Activated CD4-positive, alpha-beta T cell treated with anti-CD3 and anti-CD28 coated beads for 48 hours (primary cell): Measurements from ENCODE around the gene PLCB1.

Experiments used
- DNase-seq: peaks from one replicate; pipeline ENCODE4 v3.0.0-alpha.2; 2020

The PLCB1 gene

DNA sequence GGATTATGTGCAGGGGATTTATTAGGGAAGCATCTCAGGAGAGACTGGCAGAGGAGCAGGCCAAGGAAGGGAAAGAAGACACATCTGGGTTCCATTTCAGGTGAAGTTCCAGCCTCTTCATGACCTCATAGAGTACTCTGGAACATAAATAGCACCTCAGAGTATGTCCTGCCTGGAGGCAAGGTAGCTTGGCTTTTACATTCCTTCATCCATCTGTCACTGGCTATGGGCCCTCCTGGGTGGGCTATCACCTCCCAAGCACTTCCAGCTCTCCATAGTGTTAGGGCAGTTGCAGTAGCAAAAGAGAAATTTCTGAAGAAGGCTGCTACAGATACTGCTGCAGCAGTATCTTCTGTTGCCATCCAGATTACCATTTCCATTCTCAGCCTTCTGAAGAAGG lies 116.0 kb downstream of the PLCB1 start:
- no peak for DNase-seq

DNA sequence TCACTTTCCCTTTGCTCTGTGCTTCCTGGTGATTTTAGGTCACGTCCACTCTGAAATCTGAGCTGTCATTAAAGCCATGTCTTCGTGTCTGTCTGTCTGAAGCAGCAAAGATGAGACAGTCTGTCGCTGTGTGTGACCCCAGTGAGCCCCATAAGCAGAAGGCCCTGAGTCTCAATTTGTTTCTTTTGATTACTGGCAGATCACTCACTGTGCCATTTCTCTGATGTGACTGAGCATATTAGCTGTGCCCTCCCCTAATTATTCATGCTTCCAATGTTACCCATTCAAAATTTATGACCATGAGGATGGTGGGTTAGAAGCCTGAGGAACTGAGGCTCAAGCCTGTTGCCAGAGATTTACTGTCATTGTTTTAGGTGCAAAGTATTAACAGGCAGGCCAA lies 117.6 kb downstream of the PLCB1 start:
- no peak for DNase-seq

DNA sequence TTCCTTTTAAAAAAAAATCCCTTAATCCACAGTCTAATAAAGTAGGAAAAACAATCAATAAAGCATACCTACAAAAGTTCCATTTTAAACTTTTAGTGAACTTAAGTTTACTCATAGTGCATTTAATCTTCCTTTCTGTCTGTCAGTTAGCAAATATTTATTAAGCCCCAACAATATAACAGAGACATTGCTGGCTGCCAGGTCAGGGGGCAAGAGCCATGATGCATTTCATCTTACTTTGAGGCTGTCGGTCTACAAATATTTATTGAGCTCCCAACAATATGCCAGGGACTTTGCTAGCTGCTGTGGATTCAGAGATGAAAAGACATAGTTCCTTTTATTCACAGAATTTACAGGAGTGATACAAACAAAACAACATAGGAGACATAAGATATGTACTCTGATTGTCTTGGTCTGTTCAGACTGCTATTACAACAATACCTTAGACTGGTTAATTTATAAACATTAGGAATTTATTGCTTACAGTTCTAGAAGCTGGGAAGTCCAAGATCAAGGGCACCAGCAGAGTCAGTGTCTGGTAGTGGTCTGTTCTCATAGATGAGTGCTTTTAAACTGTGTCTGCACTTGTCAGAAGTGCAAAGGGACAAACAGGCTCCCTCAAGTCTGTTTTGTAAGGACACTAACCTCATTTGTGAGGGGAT lies 118.6 kb downstream of the PLCB1 start:
- DNase-seq, result no peak

DNA sequence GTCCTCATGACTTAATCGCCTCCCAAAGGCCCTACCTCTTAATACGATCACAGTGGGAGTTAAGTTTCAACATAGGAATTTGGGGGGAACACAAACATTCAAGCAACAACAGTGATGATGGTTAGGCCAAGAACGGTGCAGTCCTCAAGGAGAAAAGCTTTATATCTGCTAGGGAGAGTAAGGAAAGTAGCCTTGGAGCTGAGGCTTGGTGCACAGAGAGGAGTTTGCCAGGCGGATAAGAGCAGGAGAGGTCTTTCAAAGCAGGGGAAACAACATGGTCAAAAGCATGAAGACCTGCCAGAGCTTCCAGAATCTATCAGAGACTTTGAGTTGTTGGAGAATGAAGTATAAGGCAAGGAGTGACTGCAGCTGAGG lies 119.1 kb downstream of the PLCB1 start:
- DNase-seq, result no peak

DNA sequence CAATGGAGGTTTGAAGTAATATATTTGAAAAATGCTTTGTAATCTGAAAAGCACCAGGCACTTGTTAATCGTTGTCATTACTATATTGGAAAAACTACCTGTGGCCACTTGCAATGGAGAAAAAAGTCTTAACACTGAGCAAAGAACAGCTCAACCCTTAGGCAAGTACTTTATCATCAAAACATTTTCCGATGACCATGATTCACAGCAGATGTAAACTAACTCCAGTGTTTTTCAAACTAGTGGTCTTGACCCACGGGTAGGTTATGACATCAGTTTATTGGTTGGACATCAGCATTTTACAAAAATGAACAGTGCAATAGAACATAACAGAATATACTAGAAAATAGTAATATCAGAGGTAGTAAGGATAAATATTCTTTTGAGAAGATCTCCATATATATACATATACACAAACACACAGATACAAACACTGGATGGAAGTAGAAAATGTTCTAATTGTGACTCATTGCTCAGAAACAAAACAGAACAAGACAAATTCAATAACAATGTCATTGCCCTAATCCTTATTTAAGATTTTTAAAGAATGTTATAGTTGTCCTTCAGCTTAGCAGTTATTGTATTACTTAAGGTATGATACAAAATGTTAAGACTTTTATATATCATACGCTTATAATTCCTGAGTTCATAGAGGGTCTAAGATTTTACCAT lies 123.0 kb downstream of the PLCB1 start:
- DNase-seq, result no peak

DNA sequence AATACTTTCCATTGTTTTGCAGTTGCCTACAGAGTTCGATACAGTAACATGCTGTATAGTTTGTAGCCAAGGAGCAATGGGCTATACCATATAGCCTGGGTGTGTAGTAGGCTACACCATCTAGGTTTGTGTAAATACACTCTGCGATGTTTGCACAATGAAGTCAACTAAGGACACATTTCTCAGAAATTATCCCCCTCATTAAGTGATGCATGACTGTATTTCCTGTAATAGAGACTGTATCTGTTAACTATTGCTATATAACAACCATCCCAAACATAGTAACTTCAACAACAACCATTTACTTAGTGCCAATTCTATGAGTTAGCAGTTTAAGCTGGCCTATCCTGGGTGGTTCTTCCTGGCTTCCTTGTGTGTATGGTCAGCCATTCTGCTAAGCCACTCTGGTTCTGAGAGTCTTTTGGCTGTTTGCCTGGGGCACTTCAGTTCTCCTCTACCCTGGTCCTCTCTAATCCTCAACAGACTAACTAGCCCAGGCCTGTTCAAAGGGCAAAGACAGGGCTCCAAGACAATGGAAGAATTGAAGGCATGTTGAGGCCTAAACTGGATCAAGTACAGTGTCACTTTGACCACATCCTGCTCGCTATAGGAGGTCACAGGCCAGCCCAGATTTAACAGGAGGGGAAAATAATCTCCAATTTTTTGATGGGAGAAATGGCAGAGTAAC lies 124.0 kb downstream of the PLCB1 start:
- DNase-seq, result no peak

DNA sequence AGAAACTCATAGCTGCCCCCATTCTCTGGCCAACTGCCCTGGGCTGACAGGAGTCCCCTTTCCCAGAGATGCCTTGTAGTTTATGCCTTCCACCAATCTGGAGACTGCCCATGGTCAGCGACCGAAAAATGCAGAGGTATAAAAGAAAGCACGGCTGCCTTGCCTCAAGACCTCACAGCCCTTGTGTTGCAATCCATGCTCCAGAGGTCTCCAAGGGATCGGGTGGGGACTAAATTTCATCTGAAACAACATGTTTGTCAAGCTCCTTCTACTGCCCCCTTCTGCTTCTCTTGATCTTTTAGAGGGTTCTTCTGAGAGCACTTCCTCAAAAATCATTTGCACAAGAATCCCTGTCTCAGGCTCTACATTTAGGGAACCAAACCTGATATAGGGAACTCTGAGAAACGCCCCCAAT lies 128.8 kb downstream of the PLCB1 start:
- no peak for DNase-seq

DNA sequence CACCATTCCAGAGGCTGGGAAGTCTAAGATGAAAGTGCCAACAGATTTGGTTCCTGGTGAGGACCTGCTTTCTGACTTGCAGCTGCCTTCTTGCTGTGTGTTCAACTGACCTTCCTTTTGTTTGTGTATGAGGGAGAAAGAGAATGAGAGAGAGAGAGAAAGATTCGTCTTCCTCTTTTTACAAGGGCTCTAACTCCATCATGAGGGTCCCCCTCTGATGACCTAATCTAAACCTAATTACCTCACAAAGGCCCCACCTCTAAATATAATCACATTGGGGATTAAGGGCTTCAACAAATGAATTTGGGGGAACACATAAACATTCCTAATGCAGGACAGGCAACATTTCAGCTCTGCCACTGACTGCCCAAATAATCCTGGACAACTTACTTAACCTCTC lies 130.7 kb downstream of the PLCB1 start:
- DNase-seq, result no peak

DNA sequence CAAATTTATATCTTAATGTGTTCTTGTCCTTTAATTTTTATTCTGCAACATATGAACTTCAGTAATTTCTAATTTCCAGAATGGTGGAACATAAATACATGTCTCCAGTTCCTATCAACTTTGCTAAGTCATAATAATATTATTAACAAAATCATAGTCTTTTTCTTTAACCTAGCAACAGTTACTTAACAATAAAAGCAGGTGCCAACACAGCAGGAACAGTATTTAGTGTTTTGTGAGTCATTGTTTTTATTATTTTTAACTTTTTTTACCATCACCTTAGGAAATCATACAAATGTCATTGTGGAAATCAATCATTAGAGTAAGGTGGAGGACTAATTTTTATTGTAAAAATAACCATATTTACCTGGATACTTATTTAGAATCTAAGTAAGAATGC lies 133.5 kb downstream of the PLCB1 start:
- DNase-seq, result no peak

DNA sequence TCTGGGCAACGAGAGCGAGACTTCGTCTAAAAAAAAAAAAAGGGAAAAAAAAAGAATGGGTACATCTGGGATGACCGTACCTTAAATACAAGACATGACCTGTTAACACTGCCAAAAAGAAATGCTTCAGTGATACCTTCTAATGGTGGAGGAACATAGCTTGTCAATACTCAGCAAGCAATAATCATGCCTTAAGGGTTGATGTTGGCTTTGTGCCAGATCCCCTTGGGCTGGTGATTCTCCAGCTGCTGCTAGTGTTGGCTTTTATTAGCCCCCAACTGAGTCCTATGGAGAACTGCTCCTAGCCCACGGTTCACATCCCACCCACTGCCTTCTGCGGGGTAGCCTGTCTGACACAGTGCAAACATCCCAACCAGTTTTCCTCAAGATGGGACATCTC lies 134.9 kb downstream of the PLCB1 start:
- no peak for DNase-seq

DNA sequence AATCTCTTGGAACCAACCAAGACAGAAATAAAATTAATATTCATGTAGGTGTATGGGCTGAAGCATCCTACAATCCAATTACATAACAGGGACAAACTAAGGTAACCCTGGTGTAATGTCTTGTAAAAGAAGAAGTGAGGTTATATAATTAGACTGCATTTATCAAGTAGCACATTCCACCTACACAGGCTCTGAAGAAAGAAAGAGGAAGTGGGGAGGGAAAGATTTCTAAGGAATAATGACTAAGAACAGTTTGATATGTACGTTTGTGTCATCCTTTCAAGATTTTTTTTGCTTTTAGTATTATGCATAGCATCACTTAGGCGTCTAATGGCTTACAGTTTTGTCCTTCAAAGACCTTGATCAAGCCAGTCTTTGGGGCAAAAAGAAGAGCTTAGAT lies 139.7 kb downstream of the PLCB1 start:
- DNase-seq, result no peak

DNA sequence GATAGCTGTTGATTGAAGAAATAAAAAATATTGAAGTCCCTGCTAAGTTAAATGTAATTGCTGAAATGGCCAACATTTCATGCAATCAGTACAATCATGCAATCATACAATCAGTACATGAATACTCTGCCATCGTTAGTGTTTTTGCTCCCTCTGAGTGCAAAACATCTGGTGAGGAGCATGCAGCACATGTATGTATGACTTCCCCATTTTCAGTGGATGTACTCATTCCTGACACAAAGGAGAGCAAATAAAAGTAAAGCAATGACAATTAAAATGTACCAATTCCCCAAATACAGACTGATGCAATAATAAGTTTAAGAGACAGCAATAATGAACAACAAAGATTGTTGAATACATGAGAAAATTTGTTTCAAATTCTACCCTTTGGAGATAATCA lies 140.7 kb downstream of the PLCB1 start:
- DNase-seq, result no peak

DNA sequence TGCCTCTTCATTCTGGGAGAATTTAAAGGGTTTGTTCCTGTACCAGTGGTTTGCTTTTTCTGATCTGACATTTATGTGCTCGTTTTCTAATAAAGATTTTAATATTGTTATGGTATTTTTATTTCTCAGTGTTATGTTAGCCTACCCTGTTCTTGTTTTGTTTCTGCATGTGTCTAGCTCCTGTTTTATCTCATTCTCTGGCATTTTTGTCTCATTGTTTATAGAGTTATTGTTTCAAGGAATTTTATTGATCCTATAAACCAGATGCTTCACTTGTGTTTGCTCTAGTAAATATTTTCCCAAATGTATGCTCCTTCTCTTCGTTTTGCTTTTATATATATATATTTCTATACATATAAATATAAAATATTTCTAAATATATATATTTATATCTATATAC lies 152.8 kb downstream of the PLCB1 start:
- no peak for DNase-seq

DNA sequence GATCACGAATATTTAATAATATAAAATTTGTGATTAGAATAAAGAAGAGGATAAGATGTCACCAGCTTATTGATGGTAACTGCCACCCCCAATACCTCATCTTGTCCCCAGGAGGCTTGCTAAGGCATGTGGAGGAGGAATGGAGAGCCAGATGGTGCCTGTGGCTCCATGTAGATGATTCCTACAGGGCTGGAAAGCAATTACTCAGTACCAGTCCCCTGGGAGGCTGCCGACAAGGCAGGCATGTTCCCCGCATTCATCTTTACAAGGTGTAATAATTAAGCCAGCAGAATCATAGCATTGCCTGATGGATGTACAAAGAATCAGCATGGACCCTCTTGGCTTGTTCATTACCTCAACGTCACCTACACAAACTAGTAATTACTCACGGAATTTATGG lies 155.3 kb downstream of the PLCB1 start:
- DNase-seq, result no peak

DNA sequence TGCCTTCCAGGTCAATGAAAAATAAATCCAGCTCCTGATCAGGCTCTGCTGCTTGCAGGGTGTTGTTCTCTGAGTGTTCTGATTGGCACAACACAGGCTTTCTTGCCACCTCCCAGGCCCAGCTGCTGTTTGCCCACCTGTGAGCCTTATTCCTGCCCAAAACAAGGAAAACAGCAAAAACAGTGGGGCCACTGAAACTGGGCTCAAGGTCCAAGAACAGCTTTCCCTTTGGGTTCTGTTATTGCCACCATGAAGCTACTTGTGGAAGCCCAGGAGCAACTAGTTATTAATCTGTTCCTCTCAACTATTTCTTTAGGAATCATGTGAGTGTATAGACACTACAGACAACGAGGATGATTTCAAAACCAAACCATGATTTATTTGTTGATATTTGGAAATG lies 159.1 kb downstream of the PLCB1 start:
- no peak for DNase-seq

DNA sequence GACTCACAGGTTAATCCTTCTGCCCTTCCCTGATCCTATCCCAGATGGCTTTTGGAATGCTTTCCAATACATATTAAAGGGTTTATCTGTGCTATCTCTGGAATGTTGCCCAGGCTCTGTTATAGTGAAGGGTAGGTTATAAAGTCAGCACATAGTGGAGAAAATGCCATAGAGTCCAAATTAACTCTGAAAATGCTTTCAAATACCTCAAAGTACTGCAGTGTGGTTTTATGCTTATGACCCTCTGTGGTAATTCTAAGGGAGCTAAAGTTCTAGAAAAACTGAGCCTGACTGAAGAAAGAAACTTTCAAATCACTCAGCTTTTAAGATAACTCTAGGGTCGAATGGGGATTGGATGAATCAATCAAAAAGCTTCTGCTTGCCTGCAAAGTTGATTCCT lies 159.8 kb downstream of the PLCB1 start:
- no peak for DNase-seq

DNA sequence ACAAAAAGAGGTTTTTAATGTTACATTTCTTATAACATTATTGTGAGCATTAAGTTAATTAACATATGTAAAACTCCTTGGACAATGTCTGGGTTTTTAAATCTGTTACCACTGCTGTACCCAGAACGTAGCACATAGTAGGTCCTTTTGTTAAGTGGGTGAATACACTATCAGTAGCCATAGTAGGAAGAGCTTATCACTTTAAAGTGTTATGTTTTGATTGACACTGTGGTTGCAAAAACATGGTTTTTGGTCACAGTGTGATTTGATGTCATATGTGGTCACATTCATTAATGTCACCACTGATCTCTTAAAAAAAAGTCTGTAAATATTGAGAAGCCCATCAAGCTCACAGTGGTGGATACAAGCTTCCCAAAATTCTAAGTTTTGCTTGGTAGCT lies 160.7 kb downstream of the PLCB1 start:
- DNase-seq, result no peak

DNA sequence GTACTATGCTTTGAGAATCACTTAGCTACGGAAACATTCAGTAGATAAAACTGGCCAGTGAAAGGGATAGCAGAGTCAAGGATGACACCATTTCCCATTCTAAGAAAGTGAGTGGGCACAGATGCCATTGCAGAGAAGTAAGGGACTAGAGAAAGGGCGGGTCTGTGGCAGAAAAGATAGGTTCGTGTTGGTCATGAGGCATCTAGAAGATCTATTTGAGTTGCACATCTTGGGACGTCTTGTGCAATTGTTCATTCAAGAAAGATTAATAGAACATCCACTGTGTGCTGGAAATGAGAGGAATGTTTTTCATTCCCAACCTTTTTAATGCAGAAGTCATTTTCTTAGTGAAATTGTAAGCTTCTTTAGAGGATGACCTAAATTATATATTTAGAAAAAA lies 161.7 kb downstream of the PLCB1 start:
- DNase-seq, result no peak

DNA sequence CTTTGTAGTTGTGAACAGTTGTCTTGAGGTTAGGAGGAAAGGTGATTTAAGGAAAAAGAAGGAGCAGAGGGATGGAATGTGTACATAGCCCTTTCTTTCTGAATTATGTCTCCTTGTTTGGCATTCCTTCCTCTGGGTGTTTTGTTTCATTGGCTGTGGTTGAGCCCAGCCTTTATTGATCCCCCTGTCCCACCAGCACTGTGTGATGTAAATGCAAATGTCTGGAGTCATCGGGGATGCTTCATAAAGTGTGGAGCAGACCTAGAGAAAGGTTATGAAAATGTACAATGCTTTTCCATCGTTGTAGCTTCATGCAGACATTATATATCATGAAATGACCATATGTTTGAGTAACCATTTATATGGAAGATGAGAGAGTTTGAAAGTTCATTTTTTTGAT lies 164.5 kb downstream of the PLCB1 start:
- no peak for DNase-seq

DNA sequence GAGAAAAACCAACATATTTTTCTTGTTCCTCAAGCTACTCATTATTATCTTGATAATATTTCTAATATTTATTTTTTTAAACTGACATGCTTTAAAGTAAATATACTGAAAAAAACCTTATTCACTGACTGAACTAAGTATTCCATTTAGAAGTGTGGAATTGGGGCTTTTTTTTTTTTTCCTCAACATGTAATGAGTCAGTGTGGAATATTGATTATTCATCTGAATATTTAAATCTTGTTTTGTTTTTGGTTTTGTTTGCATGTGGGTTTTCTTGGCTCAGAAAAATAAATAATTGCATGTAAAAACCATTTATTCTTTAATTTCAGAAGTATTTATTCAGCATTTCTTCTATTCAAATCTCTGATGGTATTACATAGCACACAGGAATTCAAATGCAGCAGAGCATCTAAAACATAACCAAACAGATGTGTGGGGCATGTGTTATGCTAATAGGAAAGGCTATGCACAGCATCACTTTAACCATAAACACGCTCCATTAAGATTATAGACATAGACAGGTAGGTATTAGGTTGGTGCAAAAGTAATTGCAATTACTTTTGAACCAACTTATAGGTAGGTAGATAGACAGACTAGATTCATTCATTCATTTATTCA lies 166.5 kb downstream of the PLCB1 start:
- no peak for DNase-seq

DNA sequence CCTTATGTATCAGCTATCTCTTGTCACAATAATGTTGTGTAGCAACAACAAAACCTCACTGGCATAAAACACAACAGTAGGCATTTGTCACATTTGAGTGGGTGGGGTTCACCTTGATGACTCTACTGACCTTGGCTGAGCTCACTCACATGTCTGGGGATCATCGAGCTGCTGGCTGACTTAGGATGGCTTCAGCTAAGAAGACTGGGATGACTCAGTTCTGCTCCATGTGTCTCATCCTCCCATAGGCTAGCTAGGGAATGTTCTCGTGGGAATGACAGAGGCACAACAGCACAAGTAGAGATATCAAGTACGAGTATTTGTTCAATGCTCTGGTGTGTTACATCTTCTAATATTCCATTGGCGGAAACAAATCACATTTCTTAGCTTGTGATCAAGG lies 167.9 kb downstream of the PLCB1 start:
- DNase-seq, result no peak

DNA sequence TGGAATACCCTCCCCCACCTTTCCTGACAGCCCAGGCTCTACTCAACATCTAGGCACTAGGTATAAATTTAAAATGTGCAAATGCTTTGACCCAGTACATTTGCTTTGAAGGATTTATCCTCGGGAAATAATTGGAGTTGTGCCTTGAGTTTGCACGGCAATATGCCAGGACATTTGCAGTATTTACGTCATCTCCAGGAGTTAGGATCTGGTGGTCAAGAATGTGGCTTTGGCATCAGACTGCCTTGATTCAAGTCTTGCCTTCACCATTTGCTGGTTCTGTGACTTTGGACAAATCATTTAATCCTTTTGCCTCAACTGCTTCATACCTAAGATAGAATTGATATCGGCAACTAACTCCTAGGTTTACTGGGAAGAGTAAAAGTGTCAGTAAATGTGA lies 169.6 kb downstream of the PLCB1 start:
- DNase-seq, result no peak

DNA sequence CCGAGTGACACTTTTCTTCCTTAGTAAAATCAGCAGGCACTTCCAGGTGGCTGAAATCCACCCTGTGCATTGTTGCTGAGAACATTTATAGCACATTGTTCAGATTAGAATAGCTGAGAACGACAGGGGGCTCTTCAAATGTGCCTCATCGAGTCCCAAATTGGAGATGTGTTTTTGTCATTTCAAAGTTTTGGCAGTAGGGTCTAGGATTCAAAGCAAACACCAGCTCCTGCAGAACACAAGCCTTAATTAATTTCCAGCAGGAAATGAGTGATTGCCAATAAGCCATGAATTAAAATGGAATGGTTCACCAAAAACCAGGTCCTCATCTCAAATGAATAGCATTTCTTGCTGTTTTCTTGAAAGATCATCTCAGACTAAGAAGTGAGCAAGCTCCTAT lies 171.6 kb downstream of the PLCB1 start:
- no peak for DNase-seq

DNA sequence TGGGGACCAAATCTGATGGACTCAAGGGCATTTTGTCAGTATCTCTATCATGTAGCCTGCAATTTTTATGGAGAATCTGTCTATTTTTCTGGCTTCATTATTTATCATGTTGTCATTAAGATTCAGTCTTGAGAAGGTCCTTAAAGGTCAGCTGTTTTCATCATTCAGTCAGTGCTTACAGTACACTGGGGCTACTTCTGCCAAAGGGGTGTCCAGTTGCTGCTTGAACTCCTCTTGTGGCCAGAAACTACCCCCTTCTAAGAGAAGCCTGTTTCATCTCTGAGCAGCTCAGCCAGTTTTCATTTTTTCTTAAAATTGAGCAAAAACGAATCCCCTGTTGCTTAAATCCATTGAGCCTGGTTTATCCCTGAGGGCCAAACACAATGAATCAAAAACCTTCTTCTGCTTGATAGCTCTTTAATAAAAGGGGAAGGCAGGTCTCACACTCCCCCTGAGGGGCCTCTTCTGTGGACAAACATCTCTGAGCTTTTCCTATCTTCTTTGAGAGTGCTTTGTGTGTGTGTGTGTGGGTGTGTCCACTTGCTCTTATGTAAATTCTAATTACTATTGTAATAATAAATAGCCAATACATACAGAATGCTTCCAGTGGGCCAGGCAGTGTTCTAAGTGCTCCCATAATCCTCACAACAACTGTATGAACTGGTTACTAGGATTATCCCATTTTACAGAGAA lies 172.2 kb downstream of the PLCB1 start:
- DNase-seq, result no peak
